ENCODE data around the gene CLSTN1.

The CLSTN1 gene

GRCh38 chr1:9842073-9842711, 18.4 kb upstream of the CLSTN1 start:
- Histone ChIP-seq H3K36me3 (ENCODE audit: control insufficient read depth in 2 of 2, insufficient read depth in 2 of 2, low read length in 2 of 2) (no peaks in the 10 kb centered on the region), H3K4me1 (ENCODE audit: control insufficient read depth, insufficient read depth, low read length) (peaks cover 15% of the 10 kb centered on the region), H3K27ac (ENCODE audit: low read length) (no peak overlapping the region), H3K27me3 (ENCODE audit: control insufficient read depth in 1 of 2, insufficient read depth in 2 of 2, low read length in 2 of 2) (no peaks in the 10 kb centered on the region), H3K4me3 (ENCODE audit: low read length in 2 of 2) (no peak overlapping the region), H3K9me3 (ENCODE audit: control insufficient read depth in 2 of 2, low read length in 2 of 2) (peaks cover 0 to 3% of the 10 kb centered on the region in 2 donors), H3K9ac (ENCODE audit: low read length in 2 of 2) (no peak overlapping the region)

GRCh38 chr1:9841460-9841859, 17.7 kb upstream of the CLSTN1 start:
- Histone ChIP-seq H3K27ac (ENCODE audit: low read length) (no peak overlapping the region), H3K9me3 (ENCODE audit: control insufficient read depth in 2 of 2, low read length in 2 of 2) (peaks cover 0 to 3% of the 10 kb centered on the region in 2 donors), H3K36me3 (ENCODE audit: control insufficient read depth in 2 of 2, insufficient read depth in 2 of 2, low read length in 2 of 2) (no peaks in the 10 kb centered on the region), H3K4me1 (ENCODE audit: control insufficient read depth, insufficient read depth, low read length) (peaks cover 19% of the 10 kb centered on the region), H3K9ac (ENCODE audit: low read length in 2 of 2) (no peak overlapping the region), H3K27me3 (ENCODE audit: control insufficient read depth in 1 of 2, insufficient read depth in 2 of 2, low read length in 2 of 2) (no peaks in the 10 kb centered on the region), H3K4me3 (ENCODE audit: low read length in 2 of 2) (no peak overlapping the region)

- no peak overlapping the region for H3K4me3 ChIP-seq (ENCODE audit: low read length in 2 of 2)
- no peak overlapping the region for H3K9ac ChIP-seq (ENCODE audit: low read length in 2 of 2)
- no peak overlapping the region for H3K27ac ChIP-seq (ENCODE audit: low read length)
- peaks cover 0 to 3% of the 10 kb centered on the region in 2 donors for H3K9me3 ChIP-seq (ENCODE audit: control insufficient read depth in 2 of 2, low read length in 2 of 2)
- no peaks in the 10 kb centered on the region for H3K36me3 ChIP-seq (ENCODE audit: control insufficient read depth in 2 of 2, insufficient read depth in 2 of 2, low read length in 2 of 2)
- H3K4me1 ChIP-seq (ENCODE audit: control insufficient read depth, insufficient read depth, low read length) = peaks cover 32% of the 10 kb centered on the region
- H3K27me3 ChIP-seq (ENCODE audit: control insufficient read depth in 1 of 2, insufficient read depth in 2 of 2, low read length in 2 of 2) = no peaks in the 10 kb centered on the region
Observed at GRCh38 chr1:9840176-9840575, 16.4 kb upstream of the CLSTN1 start.

GRCh38 chr1:9838946-9839345, 15.2 kb upstream of the CLSTN1 start:
- Histone ChIP-seq H3K27ac (ENCODE audit: low read length) (no peak overlapping the region), H3K9me3 (ENCODE audit: control insufficient read depth in 2 of 2, low read length in 2 of 2) (peaks cover 0 to 3% of the 10 kb centered on the region in 2 donors), H3K4me1 (ENCODE audit: control insufficient read depth, insufficient read depth, low read length) (peaks cover 33% of the 10 kb centered on the region), H3K27me3 (ENCODE audit: control insufficient read depth in 1 of 2, insufficient read depth in 2 of 2, low read length in 2 of 2) (no peaks in the 10 kb centered on the region), H3K4me3 (ENCODE audit: low read length in 2 of 2) (no peak overlapping the region), H3K9ac (ENCODE audit: low read length in 2 of 2) (no peak overlapping the region), H3K36me3 (ENCODE audit: control insufficient read depth in 2 of 2, insufficient read depth in 2 of 2, low read length in 2 of 2) (no peaks in the 10 kb centered on the region)

GRCh38 chr1:9836632-9836960, 12.8 kb upstream of the CLSTN1 start:
- peaks cover 18% of the 10 kb centered on the region for H3K4me1 ChIP-seq (ENCODE audit: control insufficient read depth, insufficient read depth, low read length)
- H3K27me3 ChIP-seq (ENCODE audit: control insufficient read depth in 1 of 2, insufficient read depth in 2 of 2, low read length in 2 of 2) = no peaks in the 10 kb centered on the region
- H3K4me3 ChIP-seq (ENCODE audit: low read length in 2 of 2) = no peak overlapping the region
- peak overlapping the region; percentile 11 for H3K27ac ChIP-seq (ENCODE audit: low read length)
- no peak overlapping the region for H3K9ac ChIP-seq (ENCODE audit: low read length in 2 of 2)
- no peaks in the 10 kb centered on the region for H3K36me3 ChIP-seq (ENCODE audit: control insufficient read depth in 2 of 2, insufficient read depth in 2 of 2, low read length in 2 of 2)
- H3K9me3 ChIP-seq (ENCODE audit: control insufficient read depth in 2 of 2, low read length in 2 of 2) = peaks cover 0 to 3% of the 10 kb centered on the region in 2 donors

- H3K4me3 ChIP-seq (ENCODE audit: low read length in 2 of 2) = peak overlapping the region in 1 of 2 donors; percentile 54
- H3K36me3 ChIP-seq (ENCODE audit: control insufficient read depth in 2 of 2, insufficient read depth in 2 of 2, low read length in 2 of 2) = no peaks in the 10 kb centered on the region
- H3K9me3 ChIP-seq (ENCODE audit: control insufficient read depth in 2 of 2, low read length in 2 of 2) = no peaks in the 10 kb centered on the region
- no peaks in the 10 kb centered on the region for H3K27me3 ChIP-seq (ENCODE audit: control insufficient read depth in 1 of 2, insufficient read depth in 2 of 2, low read length in 2 of 2)
- H3K4me1 ChIP-seq (ENCODE audit: control insufficient read depth, insufficient read depth, low read length) = peaks cover 18% of the 10 kb centered on the region
- peak overlapping the region in 1 of 2 donors; percentile 36 for H3K9ac ChIP-seq (ENCODE audit: low read length in 2 of 2)
- H3K27ac ChIP-seq (ENCODE audit: low read length) = peak overlapping the region; percentile 11
Observed at GRCh38 chr1:9835758-9836631, 12.2 kb upstream of the CLSTN1 start.

GRCh38 chr1:9835404-9835757, 11.6 kb upstream of the CLSTN1 start:
- no peaks in the 10 kb centered on the region for H3K27me3 ChIP-seq (ENCODE audit: control insufficient read depth in 1 of 2, insufficient read depth in 2 of 2, low read length in 2 of 2)
- H3K4me1 ChIP-seq (ENCODE audit: control insufficient read depth, insufficient read depth, low read length) = peaks cover 18% of the 10 kb centered on the region
- H3K9me3 ChIP-seq (ENCODE audit: control insufficient read depth in 2 of 2, low read length in 2 of 2) = no peaks in the 10 kb centered on the region
- H3K4me3 ChIP-seq (ENCODE audit: low read length in 2 of 2) = peak overlapping the region in 1 of 2 donors; percentile 54
- H3K9ac ChIP-seq (ENCODE audit: low read length in 2 of 2) = peak overlapping the region in 1 of 2 donors; percentile 36
- H3K36me3 ChIP-seq (ENCODE audit: control insufficient read depth in 2 of 2, insufficient read depth in 2 of 2, low read length in 2 of 2) = no peaks in the 10 kb centered on the region
- no peak overlapping the region for H3K27ac ChIP-seq (ENCODE audit: low read length)

- no peaks in the 10 kb centered on the region for H3K9me3 ChIP-seq (ENCODE audit: control insufficient read depth in 2 of 2, low read length in 2 of 2)
- no peaks in the 10 kb centered on the region for H3K36me3 ChIP-seq (ENCODE audit: control insufficient read depth in 2 of 2, insufficient read depth in 2 of 2, low read length in 2 of 2)
- H3K9ac ChIP-seq (ENCODE audit: low read length in 2 of 2) = no peak overlapping the region
- no peaks in the 10 kb centered on the region for H3K27me3 ChIP-seq (ENCODE audit: control insufficient read depth in 1 of 2, insufficient read depth in 2 of 2, low read length in 2 of 2)
- H3K4me1 ChIP-seq (ENCODE audit: control insufficient read depth, insufficient read depth, low read length) = peaks cover 18% of the 10 kb centered on the region
- no peak overlapping the region for H3K27ac ChIP-seq (ENCODE audit: low read length)
- no peak overlapping the region for H3K4me3 ChIP-seq (ENCODE audit: low read length in 2 of 2)
Observed at GRCh38 chr1:9833632-9834031, 9.9 kb upstream of the CLSTN1 start.

GRCh38 chr1:9827558-9828185, 3.9 kb upstream of the CLSTN1 start:
- no peaks in the 10 kb centered on the region for H3K36me3 ChIP-seq (ENCODE audit: control insufficient read depth in 2 of 2, insufficient read depth in 2 of 2, low read length in 2 of 2)
- H3K9ac ChIP-seq (ENCODE audit: low read length in 2 of 2) = no peak overlapping the region

GRCh38 chr1:9826616-9827015, 2.9 kb upstream of the CLSTN1 start:
- H3K36me3 ChIP-seq (ENCODE audit: control insufficient read depth in 2 of 2, insufficient read depth in 2 of 2, low read length in 2 of 2) = no peaks in the 10 kb centered on the region
- H3K4me1 ChIP-seq (ENCODE audit: control insufficient read depth, insufficient read depth, low read length) = peaks cover 20% of the 10 kb centered on the region
- H3K9ac ChIP-seq (ENCODE audit: low read length in 2 of 2) = no peak overlapping the region
- no peaks in the 10 kb centered on the region for H3K27me3 ChIP-seq (ENCODE audit: control insufficient read depth in 1 of 2, insufficient read depth in 2 of 2, low read length in 2 of 2)
- H3K9me3 ChIP-seq (ENCODE audit: control insufficient read depth in 2 of 2, low read length in 2 of 2) = no peaks in the 10 kb centered on the region
- no peak overlapping the region for H3K27ac ChIP-seq (ENCODE audit: low read length)
- no peak overlapping the region for H3K4me3 ChIP-seq (ENCODE audit: low read length in 2 of 2)

More at GRCh38 chr1:9827558-9828185, 3.9 kb upstream of the CLSTN1 start:
- Histone ChIP-seq H3K27ac (ENCODE audit: low read length) (no peak overlapping the region), H3K27me3 (ENCODE audit: control insufficient read depth in 1 of 2, insufficient read depth in 2 of 2, low read length in 2 of 2) (no peaks in the 10 kb centered on the region), H3K4me3 (ENCODE audit: low read length in 2 of 2) (no peak overlapping the region), H3K4me1 (ENCODE audit: control insufficient read depth, insufficient read depth, low read length) (peaks cover 20% of the 10 kb centered on the region), H3K9me3 (ENCODE audit: control insufficient read depth in 2 of 2, low read length in 2 of 2) (no peaks in the 10 kb centered on the region)

All from stomach smooth muscle (tissue), 2 donors.